Liver (tissue), 9 donors: ENCODE results near the gene LRRC7. TPM values are rescaled to one million over a fixed set of nuclear protein-coding genes. Genes with fewer than 3 reads are reported as not detected.

Experiments
- DNase-seq: peaks from one replicate; pipeline ENCODE4 v3.0.0-alpha.2; 2017; ENCODE audit warnings: low spot score
- H3K27ac ChIP-seq, 2 donors: one replicate each; pipeline ENCODE4 v1.7.0; 2013; ENCODE audit warnings: inconsistent platforms in 2 of 2, low read length in 2 of 2, control low read depth in 1 of 2, low read depth in 1 of 2, mild to moderate bottlenecking in 1 of 2
- H3K27me3 ChIP-seq, 4 donors: one replicate each; pipeline versions ENCODE4 v1.6.1 to v1.7.0; 2013; ENCODE audit warnings: low read length in 3 of 4, inconsistent platforms in 1 of 4, mild to moderate bottlenecking in 1 of 4, moderate library complexity in 1 of 4; ENCODE audit not compliant: control insufficient read depth in 4 of 4, insufficient read depth in 4 of 4
- H3K36me3 ChIP-seq, 4 donors: one replicate each; pipeline versions ENCODE4 v1.6.1 to v1.7.0; 2013; ENCODE audit warnings: low read length in 3 of 4, mild to moderate bottlenecking in 3 of 4, low read depth in 1 of 4, moderate library complexity in 1 of 4; ENCODE audit not compliant: control insufficient read depth in 4 of 4, insufficient read depth in 3 of 4
- H3K4me1 ChIP-seq, 4 donors: one replicate each; pipeline versions ENCODE4 v1.6.1 to v1.7.0; 2013; ENCODE audit warnings: low read length in 3 of 4, mild to moderate bottlenecking in 3 of 4, moderate library complexity in 1 of 4; ENCODE audit not compliant: control insufficient read depth in 4 of 4, insufficient read depth in 4 of 4
- H3K4me3 ChIP-seq, 3 donors: one replicate each; pipeline versions ENCODE4 v1.6.1 to v1.7.0; 2013; ENCODE audit warnings: low read length in 3 of 3, control low read depth in 1 of 3, low read depth in 1 of 3, mild to moderate bottlenecking in 1 of 3
- H3K9ac ChIP-seq, 2 donors: one replicate each; pipeline ENCODE4 v1.7.0; 2013; ENCODE audit warnings: low read length in 2 of 2, mild to moderate bottlenecking in 2 of 2, moderate library complexity in 2 of 2, control low read depth in 1 of 2, low read depth in 1 of 2
- H3K9me3 ChIP-seq, 4 donors: one replicate each; pipeline versions ENCODE4 v1.6.1 to v1.7.0; 2013; ENCODE audit warnings: low read length in 3 of 4; ENCODE audit not compliant: control insufficient read depth in 4 of 4
- ATF3 ChIP-seq: IDR thresholded peaks from 2 replicates; pipeline ENCODE4 v1.6.1; 2016; ENCODE audit warnings: antibody characterized with exemption
- EGR1 ChIP-seq, 2 donors: IDR thresholded peaks; 2 replicates each; pipeline ENCODE4 v1.6.1; 2016 to 2018; ENCODE audit warnings: antibody characterized with exemption in 2 of 2, low read depth in 2 of 2
- FOXA1 ChIP-seq: IDR thresholded peaks from 2 replicates; pipeline ENCODE4 v1.6.1; 2016; ENCODE audit warnings: antibody characterized with exemption
- FOXA2 ChIP-seq: IDR thresholded peaks from 2 replicates; pipeline ENCODE4 v1.6.1; 2016; ENCODE audit warnings: antibody characterized with exemption
- GABPA ChIP-seq, 2 donors: IDR thresholded peaks in 1 of 2; conservative IDR thresholded peaks in 1 of 2; 2 replicates each; pipeline ENCODE4 v1.6.1; 2016; ENCODE audit warnings: antibody characterized with exemption in 2 of 2, mild to moderate bottlenecking in 1 of 2, moderate library complexity in 1 of 2
- HNF4A ChIP-seq, 2 donors: conservative IDR thresholded peaks; 2 replicates each; pipeline ENCODE4 v1.6.1; 2016; ENCODE audit warnings: antibody characterized with exemption in 2 of 2, mild to moderate bottlenecking in 2 of 2
- HNF4G ChIP-seq: IDR thresholded peaks from 2 replicates; pipeline ENCODE4 v1.6.1; 2016; ENCODE audit warnings: antibody characterized with exemption
- JUND ChIP-seq, 2 donors: IDR thresholded peaks; 2 replicates each; pipeline ENCODE4 v1.6.1; 2016; ENCODE audit warnings: antibody characterized with exemption in 2 of 2
- NR2F2 ChIP-seq: IDR thresholded peaks from 2 replicates; pipeline ENCODE4 v1.6.1; 2016; ENCODE audit warnings: antibody characterized with exemption
- RAD21 ChIP-seq, 2 donors: IDR thresholded peaks; 2 replicates each; pipeline ENCODE4 v1.6.1; 2016; ENCODE audit warnings: antibody characterized with exemption in 2 of 2, mild to moderate bottlenecking in 2 of 2
- RXRA ChIP-seq, 2 donors: IDR thresholded peaks; 2 replicates each; pipeline ENCODE4 v1.6.1; 2017 to 2018; ENCODE audit warnings: antibody characterized with exemption in 2 of 2, mild to moderate bottlenecking in 1 of 2
- SP1 ChIP-seq: IDR thresholded peaks from 2 replicates; pipeline ENCODE4 v1.6.1; 2018; ENCODE audit warnings: antibody characterized with exemption, mild to moderate bottlenecking
- TAF1 ChIP-seq: conservative IDR thresholded peaks from 2 replicates; pipeline ENCODE4 v1.6.1; 2016; ENCODE audit warnings: antibody characterized with exemption, mild to moderate bottlenecking
- YY1 ChIP-seq: IDR thresholded peaks from 2 replicates; pipeline ENCODE4 v1.6.1; 2016; ENCODE audit warnings: antibody characterized with exemption, mild to moderate bottlenecking
- WGBS: extraction: QIAGEN DNeasy Blood & Tissue Kit; methylation state at CpG from one replicate; pipeline ENCODE4 v1.1.7; 2013; 5-methylcytosine and 5-hydroxymethylcytosine counted together
- polyA plus RNA-seq, 2 donors: library from polyadenylated mRNA; stranded (reverse) in 1 of 2; unstranded in 1 of 2; fragments of 200-250 nt in 1 of 2; fragments of >200 nt in 1 of 2; fragmentation: Nextera tagmentation in 1 of 2; extraction: Ambion mirVana in 1 of 2; gene quantifications; one replicate each; pipeline versions ENCODE4 v1.2.1 to v1.2.3, GENCODE V29; 2013 to 2015
- total RNA-seq, 2 donors: library from RNA; depleted of rRNA; stranded (reverse); fragments of >200 nt; gene quantifications; one replicate each; pipeline ENCODE4 v1.2.3, GENCODE V29; 2014
- TF ChIP-seq, protein P1 (sequence below): IDR thresholded peaks from 2 replicates; pipeline ENCODE4 v1.6.1; 2016; ENCODE audit warnings: antibody characterized with exemption, mild to moderate bottlenecking
- TF ChIP-seq, protein P2 (sequence below): IDR thresholded peaks from 2 replicates; pipeline ENCODE4 v1.6.1; 2016; ENCODE audit warnings: antibody characterized with exemption
- TF ChIP-seq, protein P3 (sequence below): IDR thresholded peaks from 2 replicates; pipeline ENCODE4 v1.6.1; 2016; ENCODE audit warnings: antibody characterized with exemption
- TF ChIP-seq, protein P4 (sequence below): fragments of 150-350 bp; IDR thresholded peaks from 2 replicates; pipeline ENCODE4 v1.5.1; 2017; ENCODE audit warnings: improper control_type of control experiment, low read depth, low read length; ENCODE audit not compliant: missing input control
- donor health status: healthy.
- donor health status: healthy.
- donor health status: healthy.
- donor health status: healthy.
- donor health status: healthy.

The LRRC7 gene
- total and polyA plus RNA-seq, 4 donors: 0.08 to 1.1 (median 0.67) TPM

DNA sequence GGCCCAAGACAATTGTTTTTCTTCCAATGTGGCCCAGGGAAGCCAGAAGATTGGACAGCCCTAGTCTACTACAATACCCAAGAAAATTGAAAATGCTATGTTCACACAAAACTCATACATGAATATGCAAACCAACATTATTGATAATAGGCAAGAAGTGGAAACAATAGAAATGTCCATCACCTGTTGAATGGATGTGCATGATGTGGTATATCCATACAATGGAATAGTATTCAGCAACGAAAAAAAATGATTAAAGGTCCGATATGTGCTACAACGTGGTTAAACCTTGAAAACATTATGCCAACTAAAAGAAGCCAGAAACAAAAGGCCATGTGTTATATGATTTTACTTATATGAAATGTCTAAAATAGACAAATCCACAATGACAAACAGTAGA, 375.3 kb downstream of the LRRC7 start:
- Histone ChIP-seq H3K27ac (no peak overlapping the region), H3K36me3 (no peaks in the 10 kb centered on the region), H3K9ac (no peak overlapping the region), H3K4me3 (no peak overlapping the region), H3K4me1 (no peaks in the 10 kb centered on the region), H3K9me3 (peaks cover 0 to 10% (median 1%) of the 10 kb centered on the region in 4 donors), H3K27me3 (peaks cover 0 to 2% (median 0%) of the 10 kb centered on the region in 4 donors)
- TF ChIP-seq, protein P1, sequence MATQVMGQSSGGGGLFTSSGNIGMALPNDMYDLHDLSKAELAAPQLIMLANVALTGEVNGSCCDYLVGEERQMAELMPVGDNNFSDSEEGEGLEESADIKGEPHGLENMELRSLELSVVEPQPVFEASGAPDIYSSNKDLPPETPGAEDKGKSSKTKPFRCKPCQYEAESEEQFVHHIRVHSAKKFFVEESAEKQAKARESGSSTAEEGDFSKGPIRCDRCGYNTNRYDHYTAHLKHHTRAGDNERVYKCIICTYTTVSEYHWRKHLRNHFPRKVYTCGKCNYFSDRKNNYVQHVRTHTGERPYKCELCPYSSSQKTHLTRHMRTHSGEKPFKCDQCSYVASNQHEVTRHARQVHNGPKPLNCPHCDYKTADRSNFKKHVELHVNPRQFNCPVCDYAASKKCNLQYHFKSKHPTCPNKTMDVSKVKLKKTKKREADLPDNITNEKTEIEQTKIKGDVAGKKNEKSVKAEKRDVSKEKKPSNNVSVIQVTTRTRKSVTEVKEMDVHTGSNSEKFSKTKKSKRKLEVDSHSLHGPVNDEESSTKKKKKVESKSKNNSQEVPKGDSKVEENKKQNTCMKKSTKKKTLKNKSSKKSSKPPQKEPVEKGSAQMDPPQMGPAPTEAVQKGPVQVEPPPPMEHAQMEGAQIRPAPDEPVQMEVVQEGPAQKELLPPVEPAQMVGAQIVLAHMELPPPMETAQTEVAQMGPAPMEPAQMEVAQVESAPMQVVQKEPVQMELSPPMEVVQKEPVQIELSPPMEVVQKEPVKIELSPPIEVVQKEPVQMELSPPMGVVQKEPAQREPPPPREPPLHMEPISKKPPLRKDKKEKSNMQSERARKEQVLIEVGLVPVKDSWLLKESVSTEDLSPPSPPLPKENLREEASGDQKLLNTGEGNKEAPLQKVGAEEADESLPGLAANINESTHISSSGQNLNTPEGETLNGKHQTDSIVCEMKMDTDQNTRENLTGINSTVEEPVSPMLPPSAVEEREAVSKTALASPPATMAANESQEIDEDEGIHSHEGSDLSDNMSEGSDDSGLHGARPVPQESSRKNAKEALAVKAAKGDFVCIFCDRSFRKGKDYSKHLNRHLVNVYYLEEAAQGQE: no peak
- TF ChIP-seq EGR1 (IDR thresholded peaks at IDR 0.05; ENCODE audit: low read depth in 2 of 2): no peak
- no peak for TF ChIP-seq NR2F2
- TF ChIP-seq, protein P2, sequence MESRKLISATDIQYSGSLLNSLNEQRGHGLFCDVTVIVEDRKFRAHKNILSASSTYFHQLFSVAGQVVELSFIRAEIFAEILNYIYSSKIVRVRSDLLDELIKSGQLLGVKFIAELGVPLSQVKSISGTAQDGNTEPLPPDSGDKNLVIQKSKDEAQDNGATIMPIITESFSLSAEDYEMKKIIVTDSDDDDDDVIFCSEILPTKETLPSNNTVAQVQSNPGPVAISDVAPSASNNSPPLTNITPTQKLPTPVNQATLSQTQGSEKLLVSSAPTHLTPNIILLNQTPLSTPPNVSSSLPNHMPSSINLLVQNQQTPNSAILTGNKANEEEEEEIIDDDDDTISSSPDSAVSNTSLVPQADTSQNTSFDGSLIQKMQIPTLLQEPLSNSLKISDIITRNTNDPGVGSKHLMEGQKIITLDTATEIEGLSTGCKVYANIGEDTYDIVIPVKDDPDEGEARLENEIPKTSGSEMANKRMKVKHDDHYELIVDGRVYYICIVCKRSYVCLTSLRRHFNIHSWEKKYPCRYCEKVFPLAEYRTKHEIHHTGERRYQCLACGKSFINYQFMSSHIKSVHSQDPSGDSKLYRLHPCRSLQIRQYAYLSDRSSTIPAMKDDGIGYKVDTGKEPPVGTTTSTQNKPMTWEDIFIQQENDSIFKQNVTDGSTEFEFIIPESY: no peak
- TF ChIP-seq JUND (IDR thresholded peaks at IDR 0.05): no peak
- no peak for TF ChIP-seq YY1
- TF ChIP-seq FOXA1: no peak
- TF ChIP-seq HNF4G: no peak
- no peak for TF ChIP-seq GABPA (IDR thresholded peaks at IDR 0.05 in 1 of 2, conservative IDR thresholded peaks at IDR 0.05 in 1 of 2)
- TF ChIP-seq, protein P3, sequence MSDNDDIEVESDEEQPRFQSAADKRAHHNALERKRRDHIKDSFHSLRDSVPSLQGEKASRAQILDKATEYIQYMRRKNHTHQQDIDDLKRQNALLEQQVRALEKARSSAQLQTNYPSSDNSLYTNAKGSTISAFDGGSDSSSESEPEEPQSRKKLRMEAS: no peak
- TF ChIP-seq RAD21 (IDR thresholded peaks at IDR 0.05): no peak
- no peak for TF ChIP-seq FOXA2
- TF ChIP-seq ATF3: no peak
- no peak for TF ChIP-seq TAF1
- TF ChIP-seq, protein P4, sequence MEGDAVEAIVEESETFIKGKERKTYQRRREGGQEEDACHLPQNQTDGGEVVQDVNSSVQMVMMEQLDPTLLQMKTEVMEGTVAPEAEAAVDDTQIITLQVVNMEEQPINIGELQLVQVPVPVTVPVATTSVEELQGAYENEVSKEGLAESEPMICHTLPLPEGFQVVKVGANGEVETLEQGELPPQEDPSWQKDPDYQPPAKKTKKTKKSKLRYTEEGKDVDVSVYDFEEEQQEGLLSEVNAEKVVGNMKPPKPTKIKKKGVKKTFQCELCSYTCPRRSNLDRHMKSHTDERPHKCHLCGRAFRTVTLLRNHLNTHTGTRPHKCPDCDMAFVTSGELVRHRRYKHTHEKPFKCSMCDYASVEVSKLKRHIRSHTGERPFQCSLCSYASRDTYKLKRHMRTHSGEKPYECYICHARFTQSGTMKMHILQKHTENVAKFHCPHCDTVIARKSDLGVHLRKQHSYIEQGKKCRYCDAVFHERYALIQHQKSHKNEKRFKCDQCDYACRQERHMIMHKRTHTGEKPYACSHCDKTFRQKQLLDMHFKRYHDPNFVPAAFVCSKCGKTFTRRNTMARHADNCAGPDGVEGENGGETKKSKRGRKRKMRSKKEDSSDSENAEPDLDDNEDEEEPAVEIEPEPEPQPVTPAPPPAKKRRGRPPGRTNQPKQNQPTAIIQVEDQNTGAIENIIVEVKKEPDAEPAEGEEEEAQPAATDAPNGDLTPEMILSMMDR: no peak
- no peak for TF ChIP-seq HNF4A (conservative IDR thresholded peaks at IDR 0.05)
- TF ChIP-seq SP1: no peak
- no peak for TF ChIP-seq RXRA (IDR thresholded peaks at IDR 0.05)
- no peak for DNase-seq
- WGBS: 80% methylated on average over 3 of the region's 3 CpGs
